ENCODE data around the gene C1orf21. TPM values are rescaled to one million over a fixed set of nuclear protein-coding genes. Genes with fewer than 3 reads are reported as not detected.

Gene C1orf21
- polyA plus RNA-seq, 1 of the 3 experiments (the other 2 are of a cell fraction), result 4.8 TPM

DNA sequence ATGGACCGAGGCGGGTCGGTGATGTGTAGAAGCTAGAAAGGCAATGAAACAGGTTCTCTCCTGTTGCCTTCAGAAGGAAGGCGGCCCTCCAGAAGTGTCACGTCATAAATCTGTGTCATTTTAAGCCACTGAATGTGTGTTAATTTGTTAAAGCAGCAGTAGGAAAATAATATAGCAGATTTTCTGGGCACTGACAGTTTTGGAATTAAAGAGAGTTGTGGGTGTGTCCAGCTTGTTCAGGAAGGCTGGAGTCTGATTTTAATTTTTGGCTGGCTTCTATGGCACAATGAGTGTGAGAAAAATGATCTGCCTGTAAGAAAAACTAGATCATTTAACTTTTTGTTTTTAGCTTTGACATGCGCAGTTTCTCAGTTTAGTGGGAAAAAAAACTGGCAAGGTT lies 190.5 kb downstream of the C1orf21 start:
- Histone ChIP-seq H3K4me1 (ENCODE audit: control insufficient read depth in 1 of 2, insufficient read depth in 2 of 2, low read depth in 1 of 2, low read length in 1 of 2) (no peaks in the 10 kb centered on the region), H2AFZ (ENCODE audit: low read depth) (no peak overlapping the region), H3K27me3 (ENCODE audit: insufficient read depth) (no peaks in the 10 kb centered on the region), H3K4me2 (no peak overlapping the region), H3K27ac (ENCODE audit: low read depth in 2 of 2, low read length in 1 of 2) (no peak overlapping the region), H4K20me1 (ENCODE audit: insufficient read depth) (no peaks in the 10 kb centered on the region), H3K4me3 (ENCODE audit: low read depth in 2 of 2, low read length in 1 of 2) (no peak overlapping the region), H3K9me2 (no peaks in the 10 kb centered on the region), H3K79me2 (ENCODE audit: insufficient read depth) (no peaks in the 10 kb centered on the region), H3K9ac (no peak overlapping the region), H3K9me3 (no peaks in the 10 kb centered on the region), H3F3A (replicated peaks; ENCODE audit: insufficient read depth) (no peaks in the 10 kb centered on the region), H3K36me3 (replicated peaks in 1 of 2; ENCODE audit: control insufficient read depth in 1 of 2, insufficient read depth in 2 of 2, low read length in 1 of 2) (no peaks in the 10 kb centered on the region)
- DNase-seq, result no peak
- POLR2A ChIA-PET, result no interaction called here
- CTCF ChIA-PET, result interaction anchor here (1.0 to 1.8 kb wide), 3 partner anchors 10 to 114 kb away, joined by 4 to 5 read pairs (median 4); no protein-coding TSS in a partner anchor
- 91% methylated on average over 6 of the region's 6 CpGs for WGBS (ENCODE audit: low lambda C conversion rate)
- TF ChIP-seq, protein P1, sequence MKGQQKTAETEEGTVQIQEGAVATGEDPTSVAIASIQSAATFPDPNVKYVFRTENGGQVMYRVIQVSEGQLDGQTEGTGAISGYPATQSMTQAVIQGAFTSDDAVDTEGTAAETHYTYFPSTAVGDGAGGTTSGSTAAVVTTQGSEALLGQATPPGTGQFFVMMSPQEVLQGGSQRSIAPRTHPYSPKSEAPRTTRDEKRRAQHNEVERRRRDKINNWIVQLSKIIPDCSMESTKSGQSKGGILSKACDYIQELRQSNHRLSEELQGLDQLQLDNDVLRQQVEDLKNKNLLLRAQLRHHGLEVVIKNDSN (IDR thresholded peaks at IDR 0.05; ENCODE audit: borderline replicate concordance, low read depth), result no peak
- TF ChIP-seq, protein P2, sequence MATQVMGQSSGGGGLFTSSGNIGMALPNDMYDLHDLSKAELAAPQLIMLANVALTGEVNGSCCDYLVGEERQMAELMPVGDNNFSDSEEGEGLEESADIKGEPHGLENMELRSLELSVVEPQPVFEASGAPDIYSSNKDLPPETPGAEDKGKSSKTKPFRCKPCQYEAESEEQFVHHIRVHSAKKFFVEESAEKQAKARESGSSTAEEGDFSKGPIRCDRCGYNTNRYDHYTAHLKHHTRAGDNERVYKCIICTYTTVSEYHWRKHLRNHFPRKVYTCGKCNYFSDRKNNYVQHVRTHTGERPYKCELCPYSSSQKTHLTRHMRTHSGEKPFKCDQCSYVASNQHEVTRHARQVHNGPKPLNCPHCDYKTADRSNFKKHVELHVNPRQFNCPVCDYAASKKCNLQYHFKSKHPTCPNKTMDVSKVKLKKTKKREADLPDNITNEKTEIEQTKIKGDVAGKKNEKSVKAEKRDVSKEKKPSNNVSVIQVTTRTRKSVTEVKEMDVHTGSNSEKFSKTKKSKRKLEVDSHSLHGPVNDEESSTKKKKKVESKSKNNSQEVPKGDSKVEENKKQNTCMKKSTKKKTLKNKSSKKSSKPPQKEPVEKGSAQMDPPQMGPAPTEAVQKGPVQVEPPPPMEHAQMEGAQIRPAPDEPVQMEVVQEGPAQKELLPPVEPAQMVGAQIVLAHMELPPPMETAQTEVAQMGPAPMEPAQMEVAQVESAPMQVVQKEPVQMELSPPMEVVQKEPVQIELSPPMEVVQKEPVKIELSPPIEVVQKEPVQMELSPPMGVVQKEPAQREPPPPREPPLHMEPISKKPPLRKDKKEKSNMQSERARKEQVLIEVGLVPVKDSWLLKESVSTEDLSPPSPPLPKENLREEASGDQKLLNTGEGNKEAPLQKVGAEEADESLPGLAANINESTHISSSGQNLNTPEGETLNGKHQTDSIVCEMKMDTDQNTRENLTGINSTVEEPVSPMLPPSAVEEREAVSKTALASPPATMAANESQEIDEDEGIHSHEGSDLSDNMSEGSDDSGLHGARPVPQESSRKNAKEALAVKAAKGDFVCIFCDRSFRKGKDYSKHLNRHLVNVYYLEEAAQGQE (IDR thresholded peaks at IDR 0.05; ENCODE audit: low read depth, low read length), result no peak
- no peak for TF ChIP-seq NRF1 (IDR thresholded peaks at IDR 0.05; ENCODE audit: low read depth, low read length)
- no peak for TF ChIP-seq RFX5 (IDR thresholded peaks at IDR 0.05; ENCODE audit: low read length)
- no peak for TF ChIP-seq CHD2 (IDR thresholded peaks at IDR 0.05; ENCODE audit: low read length, partially characterized antibody)
- no peak for TF ChIP-seq FOXM1 (IDR thresholded peaks at IDR 0.05; ENCODE audit: low read depth)
- TF ChIP-seq, protein P3, sequence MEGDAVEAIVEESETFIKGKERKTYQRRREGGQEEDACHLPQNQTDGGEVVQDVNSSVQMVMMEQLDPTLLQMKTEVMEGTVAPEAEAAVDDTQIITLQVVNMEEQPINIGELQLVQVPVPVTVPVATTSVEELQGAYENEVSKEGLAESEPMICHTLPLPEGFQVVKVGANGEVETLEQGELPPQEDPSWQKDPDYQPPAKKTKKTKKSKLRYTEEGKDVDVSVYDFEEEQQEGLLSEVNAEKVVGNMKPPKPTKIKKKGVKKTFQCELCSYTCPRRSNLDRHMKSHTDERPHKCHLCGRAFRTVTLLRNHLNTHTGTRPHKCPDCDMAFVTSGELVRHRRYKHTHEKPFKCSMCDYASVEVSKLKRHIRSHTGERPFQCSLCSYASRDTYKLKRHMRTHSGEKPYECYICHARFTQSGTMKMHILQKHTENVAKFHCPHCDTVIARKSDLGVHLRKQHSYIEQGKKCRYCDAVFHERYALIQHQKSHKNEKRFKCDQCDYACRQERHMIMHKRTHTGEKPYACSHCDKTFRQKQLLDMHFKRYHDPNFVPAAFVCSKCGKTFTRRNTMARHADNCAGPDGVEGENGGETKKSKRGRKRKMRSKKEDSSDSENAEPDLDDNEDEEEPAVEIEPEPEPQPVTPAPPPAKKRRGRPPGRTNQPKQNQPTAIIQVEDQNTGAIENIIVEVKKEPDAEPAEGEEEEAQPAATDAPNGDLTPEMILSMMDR (IDR thresholded peaks at IDR 0.05), result no peak

DNA sequence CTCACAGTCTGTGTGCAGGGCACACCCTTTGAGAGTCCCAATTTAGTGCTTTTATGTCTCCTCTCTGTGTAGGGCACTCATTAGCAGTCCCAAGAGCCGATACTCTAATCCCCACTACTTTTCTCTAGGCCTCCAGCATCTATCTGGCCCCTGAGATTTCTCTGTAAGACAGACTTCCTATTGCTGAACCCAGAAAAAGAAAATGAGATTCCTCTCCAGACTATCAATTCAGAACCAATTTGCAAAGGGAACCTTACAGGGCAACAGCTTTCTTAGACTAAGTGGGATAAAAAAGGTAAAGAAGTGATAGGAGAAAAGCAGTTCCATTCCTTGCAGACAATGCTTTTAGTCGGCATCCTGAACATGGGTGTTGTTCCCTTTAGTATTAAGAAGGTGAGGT lies 195.6 kb downstream of the C1orf21 start:
- ChIA-PET POLR2A (no interaction called here), CTCF (interaction anchor here (1.7 to 2.7 kb wide), 2 partner anchors 19 to 82 kb away, joined by 5 to 8 read pairs; no protein-coding TSS in a partner anchor)
- no peaks in the 10 kb centered on the region for H3K36me3 ChIP-seq (replicated peaks in 1 of 2; ENCODE audit: control insufficient read depth in 1 of 2, insufficient read depth in 2 of 2, low read length in 1 of 2)

More for the DNA sequence above, 195.6 kb downstream of the C1orf21 start:
- Histone ChIP-seq H3F3A (replicated peaks; ENCODE audit: insufficient read depth) (no peaks in the 10 kb centered on the region), H3K79me2 (ENCODE audit: insufficient read depth) (no peaks in the 10 kb centered on the region; the same call in 1 of the 2 replicates), H3K4me1 (ENCODE audit: control insufficient read depth in 1 of 2, insufficient read depth in 2 of 2, low read depth in 1 of 2, low read length in 1 of 2) (no peaks in the 10 kb centered on the region), H4K20me1 (ENCODE audit: insufficient read depth) (no peaks in the 10 kb centered on the region), H2AFZ (ENCODE audit: low read depth) (no peak overlapping the region), H3K9me2 (no peaks in the 10 kb centered on the region), H3K27me3 (ENCODE audit: insufficient read depth) (no peaks in the 10 kb centered on the region), H3K4me3 (ENCODE audit: low read depth in 2 of 2, low read length in 1 of 2) (no peak overlapping the region), H3K4me2 (no peak overlapping the region), H3K9me3 (no peaks in the 10 kb centered on the region), H3K9ac (no peak overlapping the region), H3K27ac (ENCODE audit: low read depth in 2 of 2, low read length in 1 of 2) (no peak overlapping the region)
- TF ChIP-seq GABPA (IDR thresholded peaks at IDR 0.05; ENCODE audit: low read depth) (no peak), TAF1 (IDR thresholded peaks at IDR 0.05; ENCODE audit: borderline replicate concordance, low read depth, low read length) (no peak), MEF2A (IDR thresholded peaks at IDR 0.05; ENCODE audit: borderline replicate concordance, low read depth) (no peak)
- TF ChIP-seq, protein P1 (IDR thresholded peaks at IDR 0.05; ENCODE audit: borderline replicate concordance, low read depth), result no peak
- 92% methylated on average over 2 of the region's 2 CpGs for WGBS (ENCODE audit: low lambda C conversion rate)
- DNase-seq, result no peak

Measured in SK-N-SH (cell line).